CD4-positive, alpha-beta memory T cell (primary cell): ENCODE measurements around the gene SUMF1. TPM values are rescaled to one million over a fixed set of nuclear protein-coding genes. Genes with fewer than 3 reads are reported as not detected.

Source experiments
- CTCF ChIA-PET: fragments of 350-600 bp; sonication (Branson Sonifier 250); formaldehyde crosslinking; loops from one replicate; lab custom pipeline; 2021; ENCODE audit warnings: inconsistent platforms; ENCODE audit not compliant: partially characterized antibody; lab: Charles Lee
- POLR2A ChIA-PET: fragments of 350-600 bp; sonication (Branson Sonifier 250); formaldehyde crosslinking; loops from one replicate; lab custom pipeline; 2021; ENCODE audit not compliant: partially characterized antibody; lab: Charles Lee
- DNase-seq, 5 donors: peaks; one replicate each; pipeline versions ENCODE4 v3.0.0 to v3.0.0-alpha.2; 2020 to 2022; ENCODE audit warnings: mixed read lengths in 1 of 5
- H3K27ac ChIP-seq: one replicate; pipeline ENCODE4 v1.7.0; 2013; ENCODE audit warnings: low read depth, low read length
- H3K27me3 ChIP-seq: 2 replicates; pipeline ENCODE4 v1.7.0; 2013; ENCODE audit warnings: mild to moderate bottlenecking, low read length, moderate library complexity; ENCODE audit not compliant: insufficient read depth
- H3K36me3 ChIP-seq: 2 replicates; pipeline ENCODE4 v1.7.0; 2013; ENCODE audit warnings: mild to moderate bottlenecking, low read length, moderate library complexity; ENCODE audit not compliant: insufficient read depth
- H3K4me1 ChIP-seq: 2 replicates; pipeline ENCODE4 v1.7.0; 2013; ENCODE audit warnings: mild to moderate bottlenecking, low read length, moderate library complexity; ENCODE audit not compliant: insufficient read depth
- H3K4me3 ChIP-seq, 2 donors: one replicate each; pipeline ENCODE4 v1.7.0; 2013; ENCODE audit warnings: low read length in 2 of 2, mild to moderate bottlenecking in 1 of 2
- H3K9me3 ChIP-seq, 2 donors: one replicate each; pipeline ENCODE4 v1.7.0; 2013; ENCODE audit warnings: low read length in 2 of 2, control low read depth in 1 of 2; ENCODE audit not compliant: control insufficient read depth in 1 of 2
- H3K27ac Mint-ChIP-seq, 7 donors: one replicate each; pipeline ENCODE4 v1.8.0; 2020 to 2021; ENCODE audit warnings: mixed read lengths in 7 of 7, mild to moderate bottlenecking in 6 of 7, inconsistent platforms in 3 of 7, moderate library complexity in 3 of 7
- H3K27me3 Mint-ChIP-seq, 2 donors: one replicate each; pipeline ENCODE4 v1.8.0; 2020 to 2021; ENCODE audit warnings: mixed read lengths in 2 of 2
- H3K36me3 Mint-ChIP-seq, 2 donors: one replicate each; pipeline ENCODE4 v1.8.0; 2020 to 2021; ENCODE audit warnings: mixed read lengths in 2 of 2, inconsistent platforms in 1 of 2, mild to moderate bottlenecking in 1 of 2
- H3K4me1 Mint-ChIP-seq, 4 donors: one replicate each; pipeline ENCODE4 v1.8.0; 2020 to 2021; ENCODE audit warnings: mixed read lengths in 4 of 4, mild to moderate bottlenecking in 1 of 4
- H3K4me3 Mint-ChIP-seq, 8 donors: one replicate each; pipeline ENCODE4 v1.8.0; 2020 to 2021; ENCODE audit warnings: mixed read lengths in 8 of 8, mild to moderate bottlenecking in 7 of 8, moderate library complexity in 6 of 8, inconsistent platforms in 3 of 8
- H3K9me3 Mint-ChIP-seq, 8 donors: one replicate each; pipeline ENCODE4 v1.8.0; 2020 to 2021; ENCODE audit warnings: mixed read lengths in 8 of 8, mild to moderate bottlenecking in 5 of 8, inconsistent platforms in 3 of 8, moderate library complexity in 1 of 8
- intact Hi-C: fragments of 100-400 bp; cut with micrococcal nuclease; formaldehyde crosslinking; loops from one replicate; pipeline ENCODE4 v1.15.1; 2023
- polyA plus RNA-seq, 2 donors: library from polyadenylated mRNA; unstranded; fragments of 300-500 nt; fragmentation: Illumina TruSeq; gene quantifications; one replicate each; pipeline ENCODE4 v1.2.3, GENCODE V29; 2021
- total RNA-seq, 2 experiments: library from RNA; stranded (reverse); gene quantifications; one replicate each; pipeline ENCODE4 v1.2.3, GENCODE V29; 2021

SUMF1 gene
- total and polyA plus RNA-seq, 4 experiments from 2014 or later: 13.9 to 38.3 (median 22.3) TPM

GRCh38 chr3:4411236-4411635 lies 55.8 kb downstream of the SUMF1 start:
- intact Hi-C loops: no loop called here
- H3K9me3 ChIP-seq: no peaks in the 10 kb centered on the region
- no peak for DNase-seq
- no peak overlapping the region for H3K4me3 Mint-ChIP-seq
- no peaks in the 10 kb centered on the region for H3K9me3 Mint-ChIP-seq
- H3K4me3 ChIP-seq: no peak overlapping the region
- H3K36me3 Mint-ChIP-seq: peaks cover 50 to 56% of the 10 kb centered on the region in 2 donors
- CTCF ChIA-PET: interaction anchor here (0.9 kb wide), 1 partner anchor 13 kb away, joined by 3 read pairs; no protein-coding TSS in a partner anchor
- H3K27me3 Mint-ChIP-seq: no peaks in the 10 kb centered on the region
- H3K4me1 ChIP-seq: peaks cover 11% of the 10 kb centered on the region
- peaks cover 12 to 27% (median 18%) of the 10 kb centered on the region in 4 donors for H3K4me1 Mint-ChIP-seq
- H3K27me3 ChIP-seq: no peaks in the 10 kb centered on the region
- POLR2A ChIA-PET: no interaction called here
- no peaks in the 10 kb centered on the region for H3K36me3 ChIP-seq
- H3K27ac ChIP-seq: no peak overlapping the region
- no peak overlapping the region for H3K27ac Mint-ChIP-seq

- POLR2A ChIA-PET: no interaction called here
- no peaks in the 10 kb centered on the region for H3K9me3 Mint-ChIP-seq
- no peaks in the 10 kb centered on the region for H3K9me3 ChIP-seq
- peaks cover 49 to 51% of the 10 kb centered on the region in 2 donors for H3K36me3 Mint-ChIP-seq
- no peak overlapping the region for H3K4me3 Mint-ChIP-seq
- peaks cover 12 to 27% (median 18%) of the 10 kb centered on the region in 4 donors for H3K4me1 Mint-ChIP-seq
- no peaks in the 10 kb centered on the region for H3K27me3 Mint-ChIP-seq
- H3K4me3 ChIP-seq: no peak overlapping the region
- no peaks in the 10 kb centered on the region for H3K36me3 ChIP-seq
- H3K27ac Mint-ChIP-seq: peak overlapping the region in 1 of 7 donors; percentile 1
- no peak overlapping the region for H3K27ac ChIP-seq
- DNase-seq: no peak
- H3K27me3 ChIP-seq: no peaks in the 10 kb centered on the region
- CTCF ChIA-PET: interaction anchor here (0.9 kb wide), 1 partner anchor 12 kb away, joined by 3 read pairs; no protein-coding TSS in a partner anchor
- peaks cover 11% of the 10 kb centered on the region for H3K4me1 ChIP-seq
- intact Hi-C loops: no loop called here
Measured at GRCh38 chr3:4410606-4411005, 56.5 kb downstream of the SUMF1 start.

GRCh38 chr3:4409971-4410573 lies 57.0 kb downstream of the SUMF1 start:
- H3K36me3 Mint-ChIP-seq: peaks cover 49 to 50% of the 10 kb centered on the region in 2 donors
- no peaks in the 10 kb centered on the region for H3K27me3 ChIP-seq
- H3K4me3 ChIP-seq: no peak overlapping the region
- ChIA-PET POLR2A (no interaction called here), CTCF (no interaction called here)
- peak overlapping the region in 2 of 7 donors; percentile 61 to 79 for H3K27ac Mint-ChIP-seq
- H3K27ac ChIP-seq: no peak overlapping the region
- H3K9me3 ChIP-seq: no peaks in the 10 kb centered on the region
- H3K36me3 ChIP-seq: peaks cover 2% of the 10 kb centered on the region
- H3K4me1 ChIP-seq: peaks cover 11% of the 10 kb centered on the region
- intact Hi-C loops: no loop called here
- H3K9me3 Mint-ChIP-seq: no peaks in the 10 kb centered on the region
- peaks cover 12 to 27% (median 18%) of the 10 kb centered on the region in 4 donors for H3K4me1 Mint-ChIP-seq
- no peaks in the 10 kb centered on the region for H3K27me3 Mint-ChIP-seq
- no peak for DNase-seq
- H3K4me3 Mint-ChIP-seq: no peak overlapping the region

GRCh38 chr3:4409415-4409814 lies 57.7 kb downstream of the SUMF1 start:
- CTCF ChIA-PET: no interaction called here
- peak overlapping the region in 5 of 7 donors; percentile 13 to 79 (median 42) for H3K27ac Mint-ChIP-seq
- peaks cover 49 to 52% of the 10 kb centered on the region in 2 donors for H3K36me3 Mint-ChIP-seq
- POLR2A ChIA-PET: no interaction called here
- Histone ChIP-seq H3K4me3 (no peak overlapping the region), H3K4me1 (peaks cover 11% of the 10 kb centered on the region), H3K36me3 (peaks cover 5% of the 10 kb centered on the region), H3K27ac (no peak overlapping the region), H3K9me3 (no peaks in the 10 kb centered on the region), H3K27me3 (no peaks in the 10 kb centered on the region)
- peak overlapping the region in 2 of 8 donors; percentile 35 to 43 for H3K4me3 Mint-ChIP-seq
- no peaks in the 10 kb centered on the region for H3K27me3 Mint-ChIP-seq
- DNase-seq: no peak
- H3K4me1 Mint-ChIP-seq: peaks cover 12 to 27% (median 18%) of the 10 kb centered on the region in 4 donors
- intact Hi-C loops: no loop called here
- H3K9me3 Mint-ChIP-seq: no peaks in the 10 kb centered on the region

GRCh38 chr3:4408958-4409357 lies 58.1 kb downstream of the SUMF1 start:
- Histone ChIP-seq H3K27ac (no peak overlapping the region), H3K36me3 (peaks cover 5% of the 10 kb centered on the region), H3K9me3 (no peaks in the 10 kb centered on the region), H3K4me1 (peaks cover 11% of the 10 kb centered on the region), H3K27me3 (no peaks in the 10 kb centered on the region), H3K4me3 (no peak overlapping the region)
- intact Hi-C loops: no loop called here
- peak overlapping the region in 4 of 7 donors; percentile 4 to 75 (median 30) for H3K27ac Mint-ChIP-seq
- no peaks in the 10 kb centered on the region for H3K27me3 Mint-ChIP-seq
- H3K4me3 Mint-ChIP-seq: no peak overlapping the region
- H3K4me1 Mint-ChIP-seq: peaks cover 12 to 27% (median 18%) of the 10 kb centered on the region in 4 donors
- no peak for DNase-seq
- H3K9me3 Mint-ChIP-seq: no peaks in the 10 kb centered on the region
- ChIA-PET POLR2A (no interaction called here), CTCF (no interaction called here)
- peaks cover 50 to 55% of the 10 kb centered on the region in 2 donors for H3K36me3 Mint-ChIP-seq

GRCh38 chr3:4407941-4408340 lies 59.1 kb downstream of the SUMF1 start:
- intact Hi-C loops: no loop called here
- Histone ChIP-seq H3K27me3 (no peaks in the 10 kb centered on the region), H3K4me1 (peaks cover 11% of the 10 kb centered on the region), H3K36me3 (peaks cover 5% of the 10 kb centered on the region), H3K4me3 (no peak overlapping the region), H3K27ac (no peak overlapping the region), H3K9me3 (no peaks in the 10 kb centered on the region)
- H3K27me3 Mint-ChIP-seq: no peaks in the 10 kb centered on the region
- H3K36me3 Mint-ChIP-seq: peaks cover 55 to 58% of the 10 kb centered on the region in 2 donors
- H3K4me3 Mint-ChIP-seq: no peak overlapping the region
- no peak for DNase-seq
- ChIA-PET CTCF (no interaction called here), POLR2A (no interaction called here)
- H3K9me3 Mint-ChIP-seq: no peaks in the 10 kb centered on the region
- H3K27ac Mint-ChIP-seq: peak overlapping the region in 3 of 7 donors; percentile 1 to 35 (median 15)
- H3K4me1 Mint-ChIP-seq: peaks cover 13 to 27% (median 20%) of the 10 kb centered on the region in 4 donors

- DNase-seq: no peak
- ChIA-PET POLR2A (no interaction called here), CTCF (no interaction called here)
- Histone ChIP-seq H3K36me3 (peaks cover 5% of the 10 kb centered on the region), H3K9me3 (no peaks in the 10 kb centered on the region), H3K27me3 (no peaks in the 10 kb centered on the region), H3K4me3 (no peak overlapping the region), H3K4me1 (peaks cover 11% of the 10 kb centered on the region), H3K27ac (no peak overlapping the region)
- intact Hi-C loops: no loop called here
- H3K4me3 Mint-ChIP-seq: no peak overlapping the region
- peaks cover 13 to 27% (median 20%) of the 10 kb centered on the region in 4 donors for H3K4me1 Mint-ChIP-seq
- no peaks in the 10 kb centered on the region for H3K9me3 Mint-ChIP-seq
- no peaks in the 10 kb centered on the region for H3K27me3 Mint-ChIP-seq
- H3K27ac Mint-ChIP-seq: peak overlapping the region in 1 of 7 donors; percentile 24
- H3K36me3 Mint-ChIP-seq: peaks cover 59 to 63% of the 10 kb centered on the region in 2 donors
Measured at GRCh38 chr3:4406746-4407568, 60.1 kb downstream of the SUMF1 start.
